Erythroblast (primary cell): ENCODE data around the gene KRTAP10-10.
"Not testable (repeated sequence)": the region's sequence is repeated elsewhere in the genome, so short reads cannot be mapped to it uniquely, and the experiment has no call there.

ENCODE experiments used
- GATA1 ChIP-seq: IDR thresholded peaks from 2 replicates; pipeline ENCODE4 v1.6.1; 2011; ENCODE audit warnings: low read depth, mild to moderate bottlenecking, control low read depth, low read length, moderate library complexity
- POLR2A ChIP-seq: IDR thresholded peaks from 2 replicates; pipeline ENCODE4 v1.6.1; 2011; ENCODE audit warnings: mild to moderate bottlenecking, low read length

GRCh38 chr21:44600118-44600978 lies 36.8 kb upstream of the KRTAP10-10 start, which contains the start of gene KRTAP10-7:
- TF ChIP-seq POLR2A, GATA1: not testable (repeated sequence)
